MM.1S (cell line): Measurements from ENCODE around the gene MAP2K6.

Source experiments
- DNase-seq: peaks from one replicate; pipeline ENCODE4 v3.0.0-alpha.2; 2015
- H2AFZ ChIP-seq: fragments of 300-600 bp; sonication (generic); 2 replicates; pipeline ENCODE4 v1.6.0; 2016; ENCODE audit warnings: antibody characterized with exemption, low read length
- H3F3A ChIP-seq: fragments of 300-600 bp; sonication (generic); 2 replicates; pipeline ENCODE4 v1.6.1; 2016; ENCODE audit warnings: mild to moderate bottlenecking, antibody characterized with exemption, low read length, moderate library complexity, mixed read lengths; ENCODE audit not compliant: insufficient read depth
- H3K27ac ChIP-seq: fragments of 300-600 bp; sonication (generic); 2 replicates; pipeline ENCODE4 v1.5.1; 2016; ENCODE audit warnings: mild to moderate bottlenecking, low read length
- H3K27me3 ChIP-seq: fragments of 300-600 bp; sonication (generic); replicated peaks from 2 replicates; pipeline ENCODE4 v1.6.0; 2016; ENCODE audit warnings: low read length; ENCODE audit not compliant: insufficient read depth
- H3K36me3 ChIP-seq: fragments of 300-600 bp; sonication (generic); replicated peaks from 2 replicates; pipeline ENCODE4 v1.6.1; 2016; ENCODE audit warnings: mild to moderate bottlenecking, low read length, mixed read lengths; ENCODE audit not compliant: insufficient read depth
- H3K4me1 ChIP-seq: fragments of 300-600 bp; sonication (generic); 2 replicates; pipeline ENCODE4 v1.6.1; 2016; ENCODE audit warnings: low read length, mixed read lengths
- H3K4me2 ChIP-seq: fragments of 300-600 bp; sonication (generic); 2 replicates; pipeline ENCODE4 v1.6.0; 2016; ENCODE audit warnings: low read depth, low read length
- H3K4me3 ChIP-seq: fragments of 300-600 bp; sonication (generic); 2 replicates; pipeline ENCODE4 v1.5.1; 2016; ENCODE audit warnings: low read length, mixed read lengths
- H3K79me2 ChIP-seq: fragments of 300-600 bp; sonication (generic); 2 replicates; pipeline ENCODE4 v1.6.1; 2016; ENCODE audit warnings: mixed run types, low read length, mixed read lengths
- H3K9ac ChIP-seq: fragments of 300-600 bp; sonication (generic); 2 replicates; pipeline ENCODE4 v1.6.1; 2016; ENCODE audit warnings: low read length, mixed read lengths
- H3K9me2 ChIP-seq: fragments of 300-600 bp; sonication (generic); replicated peaks from 2 replicates; pipeline ENCODE4 v1.6.1; 2016; ENCODE audit warnings: mild to moderate bottlenecking, low read length, mixed read lengths; ENCODE audit not compliant: insufficient read depth
- H3K9me3 ChIP-seq: fragments of 300-600 bp; sonication (generic); replicated peaks from 2 replicates; pipeline ENCODE4 v1.6.1; 2016; ENCODE audit warnings: mild to moderate bottlenecking, low read length, mixed read lengths; ENCODE audit not compliant: insufficient read depth
- H4K20me1 ChIP-seq: fragments of 300-600 bp; sonication (generic); 2 replicates; pipeline ENCODE4 v1.6.1; 2016; ENCODE audit warnings: mild to moderate bottlenecking, low read length, moderate library complexity, mixed read lengths; ENCODE audit not compliant: insufficient read depth
- CTCF ChIP-seq: fragments of 300-600 bp; sonication (generic); IDR thresholded peaks from 2 replicates; pipeline ENCODE4 v1.5.1; 2016; ENCODE audit warnings: antibody characterized with exemption, low read length, mixed read lengths
- EZH2 ChIP-seq: fragments of 300-600 bp; sonication (generic); optimal IDR thresholded peaks from 2 replicates; pipeline ENCODE3; 2017; ENCODE audit warnings: low read depth, mild to moderate bottlenecking, antibody characterized with exemption, low read length, mixed read lengths
- EZH2phosphoT487 ChIP-seq: fragments of 300-600 bp; sonication (generic); IDR thresholded peaks from 2 replicates; pipeline ENCODE4 v1.6.1; 2018; ENCODE audit warnings: antibody characterized with exemption, low read length

Gene MAP2K6

GRCh38 chr17:69407759-69408158 is 6.7 kb upstream of the MAP2K6 start:
- H3K27me3 ChIP-seq: no peaks in the 10 kb centered on the region
- H3K9ac ChIP-seq: no peak overlapping the region
- H3K4me3 ChIP-seq: no peak overlapping the region
- H3K9me2 ChIP-seq: no peaks in the 10 kb centered on the region
- no peaks in the 10 kb centered on the region for H3K36me3 ChIP-seq
- TF ChIP-seq CTCF: no peak
- TF ChIP-seq EZH2: no peak
- no peak for TF ChIP-seq EZH2phosphoT487
- H4K20me1 ChIP-seq: no peaks in the 10 kb centered on the region
- no peaks in the 10 kb centered on the region for H3K4me1 ChIP-seq
- no peaks in the 10 kb centered on the region for H3K9me3 ChIP-seq
- H3K79me2 ChIP-seq: no peaks in the 10 kb centered on the region
- no peak for DNase-seq
- H3F3A ChIP-seq: no peaks in the 10 kb centered on the region
- H3K27ac ChIP-seq: no peak overlapping the region
- no peak overlapping the region for H3K4me2 ChIP-seq
- H2AFZ ChIP-seq: no peak overlapping the region

- no peaks in the 10 kb centered on the region for H3K79me2 ChIP-seq
- no peaks in the 10 kb centered on the region for H3K9me2 ChIP-seq
- no peak overlapping the region for H3K4me2 ChIP-seq
- H3K9ac ChIP-seq: no peak overlapping the region
- no peaks in the 10 kb centered on the region for H3K36me3 ChIP-seq
- DNase-seq: no peak
- H3F3A ChIP-seq: peaks cover 11% of the 10 kb centered on the region
- no peak for TF ChIP-seq EZH2
- TF ChIP-seq EZH2phosphoT487: no peak
- no peak for TF ChIP-seq CTCF
- no peak overlapping the region for H3K4me3 ChIP-seq
- no peaks in the 10 kb centered on the region for H3K9me3 ChIP-seq
- H3K4me1 ChIP-seq: 0 out of 2 replicates have a peak, but pooled peaks cover under 1% of the 10 kb centered on the region
- H4K20me1 ChIP-seq: no peaks in the 10 kb centered on the region
- no peak overlapping the region for H3K27ac ChIP-seq
- H3K27me3 ChIP-seq: no peaks in the 10 kb centered on the region
- no peak overlapping the region for H2AFZ ChIP-seq
These were observed 3.8 kb upstream of the MAP2K6 start for GRCh38 chr17:69410671-69411070.

GRCh38 chr17:69411766-69412165 is 2.7 kb upstream of the MAP2K6 start:
- Histone ChIP-seq H3K4me1 (peaks cover 7% of the 10 kb centered on the region; the same call in 1 of the 2 replicates), H3F3A (peaks cover 12% of the 10 kb centered on the region), H3K27me3 (no peaks in the 10 kb centered on the region), H3K27ac (no peak overlapping the region), H3K79me2 (no peaks in the 10 kb centered on the region), H3K36me3 (no peaks in the 10 kb centered on the region), H3K9me2 (no peaks in the 10 kb centered on the region), H3K9me3 (no peaks in the 10 kb centered on the region), H3K9ac (no peak overlapping the region), H2AFZ (no peak overlapping the region), H3K4me3 (no peak overlapping the region), H3K4me2 (no peak overlapping the region), H4K20me1 (no peaks in the 10 kb centered on the region)
- DNase-seq: no peak
- no peak for TF ChIP-seq EZH2
- no peak for TF ChIP-seq EZH2phosphoT487
- TF ChIP-seq CTCF: no peak
